ES-I3 (cell line): ENCODE measurements around the gene MUC6.

ENCODE experiments used
- H3K36me3 ChIP-seq: 2 replicates; pipeline ENCODE4 v1.6.1; 2013; ENCODE audit warnings: mild to moderate bottlenecking, low read length, control low read depth, moderate library complexity; ENCODE audit not compliant: insufficient read depth
- H3K4me1 ChIP-seq: 2 replicates; pipeline ENCODE4 v1.6.1; 2013; ENCODE audit warnings: mild to moderate bottlenecking, control low read depth, low read length; ENCODE audit not compliant: insufficient read depth
- H3K9ac ChIP-seq: 2 replicates; pipeline ENCODE4 v1.6.1; 2013; ENCODE audit warnings: low read depth, mild to moderate bottlenecking, low read length, moderate library complexity
- H3K9me3 ChIP-seq: 2 replicates; pipeline ENCODE4 v1.6.1; 2013; ENCODE audit warnings: mild to moderate bottlenecking, low read length, moderate library complexity; ENCODE audit not compliant: control insufficient read depth, insufficient read depth

MUC6 gene

DNA sequence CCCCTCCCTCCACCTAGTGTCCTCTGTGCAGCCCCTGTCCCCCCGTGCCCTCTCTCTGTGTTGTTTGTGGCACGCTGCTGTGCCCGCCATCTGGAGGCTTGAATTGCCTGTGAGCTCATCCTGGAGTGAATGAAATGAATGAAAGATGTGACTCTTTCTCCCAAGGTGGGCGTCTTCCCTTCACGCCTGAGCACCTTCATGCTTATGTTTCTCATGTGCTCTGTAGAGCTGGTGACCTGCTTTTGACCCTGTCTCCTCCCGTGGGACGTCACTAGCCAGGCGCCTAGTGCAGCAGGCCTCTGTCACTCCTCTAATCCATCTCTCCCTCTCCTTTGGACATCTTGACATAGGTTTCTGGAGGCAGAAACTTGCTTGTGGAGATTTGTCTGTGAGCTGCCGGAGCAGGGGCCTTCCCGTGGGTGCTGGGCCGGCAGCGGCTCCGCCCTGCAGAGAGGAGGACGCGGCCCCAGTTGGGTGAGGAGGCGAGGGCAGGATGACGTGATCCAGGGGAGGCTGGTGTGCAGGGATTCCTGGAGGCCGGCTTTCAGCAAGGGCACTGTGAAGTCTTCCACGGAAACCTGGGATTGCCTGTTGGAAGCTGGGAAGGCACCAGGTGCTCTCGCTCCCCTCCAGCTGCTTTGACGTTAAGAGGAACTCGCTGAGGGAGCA is 40.6 kb downstream of the MUC6 start:
- H3K9me3 ChIP-seq: no peaks in the 10 kb centered on the region
- H3K9ac ChIP-seq: no peak overlapping the region
- no peaks in the 10 kb centered on the region for H3K4me1 ChIP-seq
- peaks cover 14% of the 10 kb centered on the region for H3K36me3 ChIP-seq

DNA sequence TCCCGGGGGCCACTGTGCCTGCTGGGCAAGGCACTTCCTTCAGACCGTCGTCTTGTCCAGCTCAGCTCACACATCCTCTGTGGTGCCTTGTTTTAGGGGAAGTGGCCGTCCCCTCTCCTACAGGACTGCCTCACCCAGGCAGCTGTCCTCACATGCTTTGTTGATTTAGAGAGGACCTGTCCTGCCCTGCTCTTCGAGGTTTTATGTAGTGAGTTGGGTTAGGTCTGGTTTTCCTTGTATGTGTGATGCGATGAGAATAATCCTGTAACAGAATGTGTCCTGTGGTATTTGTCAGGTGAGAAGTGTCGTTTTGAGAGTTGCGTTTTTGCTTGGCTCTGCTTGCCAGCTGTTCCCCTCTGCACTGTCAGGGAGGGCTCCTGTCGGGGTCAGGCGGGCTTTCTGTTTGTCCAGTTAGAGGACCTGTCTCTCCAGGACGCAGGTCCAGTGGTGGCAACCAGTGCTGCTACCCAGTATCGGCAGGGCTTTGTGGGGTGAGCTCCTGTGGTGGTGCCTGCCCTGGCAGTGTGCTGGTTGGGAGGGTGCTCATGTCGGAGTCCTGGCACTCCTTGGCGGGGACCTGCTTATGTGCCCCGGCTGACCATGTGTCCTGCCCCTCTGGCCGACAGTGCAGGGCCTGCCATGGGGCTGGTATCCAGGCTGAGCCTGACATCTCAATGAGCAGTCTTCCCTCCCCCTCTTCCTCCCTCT is 41.3 kb downstream of the MUC6 start:
- Histone ChIP-seq H3K9me3 (no peaks in the 10 kb centered on the region), H3K36me3 (peaks cover 10% of the 10 kb centered on the region)

DNA sequence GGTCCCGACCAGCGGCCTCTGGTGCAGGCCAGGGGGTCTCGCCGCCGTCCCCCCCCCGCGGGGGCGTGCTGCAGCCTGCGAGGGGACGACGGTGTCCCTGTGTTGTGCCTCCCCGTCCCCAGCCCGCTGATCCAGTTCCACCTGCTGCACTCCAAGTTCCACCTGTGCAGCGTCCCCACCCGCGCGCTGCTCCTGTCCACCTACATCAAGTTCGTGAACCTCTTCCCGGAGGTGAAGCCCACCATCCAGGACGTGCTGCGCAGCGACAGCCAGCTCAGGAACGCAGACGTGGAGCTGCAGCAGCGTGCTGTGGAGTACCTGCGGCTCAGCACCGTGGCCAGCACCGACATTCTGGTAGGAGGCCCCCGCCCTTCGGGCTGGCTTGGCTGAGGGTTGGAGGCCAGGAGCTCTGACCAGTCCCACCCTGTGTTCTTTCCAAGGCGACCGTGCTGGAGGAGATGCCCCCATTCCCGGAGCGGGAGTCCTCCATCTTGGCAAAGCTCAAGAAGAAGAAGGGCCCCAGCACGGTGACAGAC is 42.8 kb downstream of the MUC6 start:
- Histone ChIP-seq H3K4me1 (no peaks in the 10 kb centered on the region), H3K9me3 (no peaks in the 10 kb centered on the region), H3K9ac (no peak overlapping the region), H3K36me3 (peaks cover 16% of the 10 kb centered on the region)

More for the DNA sequence above, 41.3 kb downstream of the MUC6 start:
- Histone ChIP-seq H3K9ac (no peak overlapping the region), H3K4me1 (no peaks in the 10 kb centered on the region)

DNA sequence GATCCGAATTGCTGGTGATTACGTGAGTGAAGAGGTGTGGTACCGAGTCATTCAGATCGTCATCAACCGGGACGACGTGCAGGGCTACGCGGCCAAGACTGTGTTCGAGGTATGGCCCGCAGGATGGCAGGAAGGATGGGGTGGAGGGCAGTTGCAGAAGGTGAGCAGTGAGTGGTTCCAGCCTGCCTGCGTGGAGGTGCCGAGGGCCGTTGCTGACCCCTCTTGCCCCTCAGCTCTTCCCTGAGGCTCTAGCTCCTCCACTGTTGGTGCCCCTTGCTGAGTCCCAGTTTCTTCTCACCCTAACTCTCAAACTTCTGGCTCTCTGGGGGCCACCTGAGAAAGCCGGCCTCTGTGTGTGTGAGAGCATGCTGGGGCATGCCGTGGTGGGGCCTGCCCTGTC is 43.9 kb downstream of the MUC6 start:
- Histone ChIP-seq H3K36me3 (peaks cover 16% of the 10 kb centered on the region), H3K4me1 (no peaks in the 10 kb centered on the region), H3K9me3 (no peaks in the 10 kb centered on the region), H3K9ac (no peak overlapping the region)

DNA sequence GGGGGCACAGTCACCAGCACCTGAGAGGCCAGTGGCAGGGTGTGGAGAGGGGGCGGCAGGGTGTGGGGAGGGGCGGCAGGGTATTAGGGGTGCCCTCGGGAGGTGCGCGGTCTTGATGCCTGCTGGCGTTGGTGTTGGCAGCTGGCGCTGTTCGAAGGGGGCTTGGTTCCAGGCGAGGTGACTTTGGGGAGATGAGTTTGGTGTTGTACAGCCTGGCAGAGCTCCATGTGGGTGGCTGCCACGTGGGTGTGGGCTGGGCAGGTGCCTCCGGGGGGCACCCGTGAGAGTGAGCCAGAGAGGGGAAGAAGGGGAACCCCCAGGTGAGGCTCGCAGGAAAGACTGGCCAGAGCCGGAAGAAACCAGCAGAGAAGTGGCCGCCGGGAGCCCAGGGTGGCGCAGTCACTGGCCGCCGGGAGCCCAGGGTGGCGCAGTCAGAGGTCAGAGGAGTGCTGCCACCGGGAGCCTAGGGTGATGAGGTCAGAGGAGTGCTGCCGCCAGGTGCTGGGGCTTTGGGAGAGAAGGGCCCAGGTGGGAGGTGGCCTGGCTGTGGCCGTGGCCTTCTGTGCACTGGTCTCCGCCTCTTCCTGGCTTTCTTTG is 44.7 kb downstream of the MUC6 start:
- H3K9me3 ChIP-seq: no peaks in the 10 kb centered on the region
- H3K36me3 ChIP-seq: peaks cover 16% of the 10 kb centered on the region
- H3K9ac ChIP-seq: no peak overlapping the region
- no peaks in the 10 kb centered on the region for H3K4me1 ChIP-seq

DNA sequence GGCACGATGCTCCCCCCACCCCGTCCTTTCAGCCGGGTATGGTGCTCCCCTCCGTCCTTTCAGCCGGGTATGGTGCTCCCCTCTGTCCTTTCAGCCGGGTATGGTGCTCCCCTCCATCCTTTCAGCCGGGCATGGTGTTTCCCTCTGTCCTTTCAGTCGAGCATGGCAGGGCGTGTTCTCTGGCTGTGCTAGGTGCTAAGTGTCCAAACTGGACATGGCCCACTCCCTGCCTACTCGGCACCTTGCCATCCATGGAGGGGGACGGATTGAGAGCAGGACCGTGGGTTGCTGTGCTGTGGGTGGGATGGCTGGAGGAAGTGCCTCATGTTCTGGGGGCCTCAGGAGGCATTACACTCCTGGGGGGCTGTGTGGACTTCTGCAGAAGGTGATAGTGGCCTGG is 45.5 kb downstream of the MUC6 start:
- Histone ChIP-seq H3K9me3 (no peaks in the 10 kb centered on the region), H3K4me1 (no peaks in the 10 kb centered on the region), H3K36me3 (peaks cover 14% of the 10 kb centered on the region), H3K9ac (no peak overlapping the region)

DNA sequence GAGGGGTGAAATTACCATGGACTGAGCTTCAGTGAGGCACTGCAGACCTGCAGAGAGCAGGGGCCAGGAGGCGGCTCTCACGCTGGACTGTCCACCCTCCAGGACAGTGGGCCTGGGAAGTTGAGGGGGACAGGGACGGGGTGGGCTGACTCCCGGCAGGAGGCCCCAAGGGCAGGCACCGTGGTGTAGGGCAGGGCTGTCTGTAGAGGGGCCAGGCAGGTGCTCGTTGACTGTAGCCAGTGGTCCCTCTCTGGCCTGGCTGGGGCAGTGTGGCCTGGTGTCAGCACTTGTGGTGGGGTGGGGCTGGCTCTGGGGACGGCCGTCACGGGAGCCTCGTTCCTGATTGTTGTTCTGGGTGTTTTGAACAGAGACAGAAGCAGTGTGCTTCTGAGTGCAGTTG is 46.4 kb downstream of the MUC6 start:
- H3K36me3 ChIP-seq: peaks cover 18% of the 10 kb centered on the region
- H3K9me3 ChIP-seq: no peaks in the 10 kb centered on the region
- no peaks in the 10 kb centered on the region for H3K4me1 ChIP-seq
- H3K9ac ChIP-seq: no peak overlapping the region

DNA sequence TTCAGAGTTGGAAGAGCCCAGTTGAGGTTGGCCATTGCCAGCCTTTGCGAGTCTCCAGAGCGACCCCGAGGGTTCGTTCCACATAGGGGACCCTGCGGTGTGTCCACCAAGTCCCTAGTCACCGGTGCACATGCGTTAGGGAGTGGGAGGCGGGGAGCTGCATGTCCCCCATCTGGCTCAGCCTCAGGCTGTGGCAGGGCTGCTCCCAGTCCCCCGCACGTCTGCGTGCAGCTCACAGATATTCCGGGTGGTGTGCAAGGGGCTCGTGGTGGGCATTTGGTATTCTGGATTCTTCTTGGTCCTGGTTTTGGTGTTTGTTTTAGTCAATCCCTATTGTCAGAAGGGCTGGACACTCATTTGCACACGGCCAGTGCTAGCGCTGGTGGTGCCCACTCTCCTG is 48.8 kb downstream of the MUC6 start:
- no peaks in the 10 kb centered on the region for H3K9me3 ChIP-seq

DNA sequence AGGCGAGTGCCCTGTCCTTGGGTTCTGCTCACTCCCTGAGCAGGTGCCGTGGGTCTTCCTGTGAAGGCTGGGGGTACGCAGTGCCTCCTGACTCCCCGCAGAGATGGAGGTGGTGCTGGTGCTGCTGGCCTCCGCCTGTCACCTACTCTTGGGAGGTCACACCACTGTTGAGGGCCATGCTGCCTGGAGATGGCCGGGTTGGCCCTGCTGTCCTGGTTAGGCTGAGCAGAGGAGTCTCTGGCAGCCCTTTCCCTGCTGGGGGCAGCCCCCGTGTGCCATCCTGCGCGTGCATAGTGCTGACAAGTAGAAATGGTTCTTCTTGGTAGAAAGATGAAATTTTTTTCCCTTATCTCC is 49.6 kb downstream of the MUC6 start:
- Histone ChIP-seq H3K36me3 (peaks cover 19% of the 10 kb centered on the region), H3K9ac (no peak overlapping the region), H3K4me1 (no peaks in the 10 kb centered on the region), H3K9me3 (no peaks in the 10 kb centered on the region)

More for the DNA sequence above, 48.8 kb downstream of the MUC6 start:
- Histone ChIP-seq H3K4me1 (no peaks in the 10 kb centered on the region), H3K9ac (no peak overlapping the region), H3K36me3 (peaks cover 14% of the 10 kb centered on the region)

DNA sequence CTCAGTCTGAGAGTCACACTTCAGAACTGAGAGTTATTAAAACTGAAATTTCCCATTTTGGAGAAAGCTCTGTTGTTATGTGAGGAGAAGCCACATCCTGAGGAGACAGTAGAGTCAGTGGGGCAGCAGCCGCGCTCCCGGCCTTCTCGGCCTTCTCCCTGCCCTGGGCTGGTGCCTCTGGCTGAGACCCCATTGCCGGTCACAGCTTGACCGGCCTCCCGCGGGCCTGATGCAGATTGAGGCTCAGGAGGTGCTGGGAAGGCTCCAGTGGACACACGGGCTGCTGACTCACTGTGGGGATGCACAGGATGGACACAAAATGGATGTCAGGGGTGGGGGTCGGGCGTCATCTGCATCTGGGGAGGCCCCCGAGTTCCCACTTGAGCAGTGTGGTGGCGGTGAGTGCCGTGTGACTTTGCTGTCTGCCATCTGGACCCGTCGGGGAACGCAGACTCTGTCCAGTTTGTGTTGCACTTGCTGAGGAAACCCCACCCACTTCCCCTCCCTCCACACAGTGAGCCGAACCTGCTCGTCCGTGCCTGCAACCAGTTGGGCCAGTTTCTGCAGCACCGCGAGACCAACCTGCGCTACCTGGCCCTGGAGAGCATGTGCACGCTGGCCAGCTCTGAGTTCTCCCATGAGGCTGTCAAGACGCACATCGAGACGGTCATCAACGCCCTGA is 50.1 kb downstream of the MUC6 start:
- Histone ChIP-seq H3K36me3 (peaks cover 22% of the 10 kb centered on the region), H3K4me1 (no peaks in the 10 kb centered on the region), H3K9ac (no peak overlapping the region), H3K9me3 (no peaks in the 10 kb centered on the region)

DNA sequence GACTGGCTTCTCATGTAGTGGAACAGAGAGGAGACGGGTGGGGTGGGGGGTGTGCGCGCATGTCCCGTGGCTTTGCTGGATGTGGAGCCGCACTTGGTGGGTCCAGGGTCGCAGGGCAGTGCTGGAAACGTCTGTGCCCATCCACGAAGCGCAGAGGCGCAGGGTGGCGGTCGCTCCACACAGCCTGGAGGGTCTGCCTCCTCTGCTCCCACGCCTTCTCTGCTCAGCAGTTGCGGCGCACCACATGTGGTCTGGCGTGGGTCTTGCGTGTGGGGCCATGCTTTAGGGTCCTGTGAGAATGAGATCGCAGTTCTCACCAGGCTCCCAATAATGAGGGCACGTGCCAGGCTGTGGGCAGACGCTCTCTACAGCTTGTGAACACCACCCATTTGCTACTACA is 50.7 kb downstream of the MUC6 start:
- Histone ChIP-seq H3K4me1 (no peaks in the 10 kb centered on the region), H3K9me3 (no peaks in the 10 kb centered on the region), H3K9ac (no peak overlapping the region), H3K36me3 (peaks cover 22% of the 10 kb centered on the region)

DNA sequence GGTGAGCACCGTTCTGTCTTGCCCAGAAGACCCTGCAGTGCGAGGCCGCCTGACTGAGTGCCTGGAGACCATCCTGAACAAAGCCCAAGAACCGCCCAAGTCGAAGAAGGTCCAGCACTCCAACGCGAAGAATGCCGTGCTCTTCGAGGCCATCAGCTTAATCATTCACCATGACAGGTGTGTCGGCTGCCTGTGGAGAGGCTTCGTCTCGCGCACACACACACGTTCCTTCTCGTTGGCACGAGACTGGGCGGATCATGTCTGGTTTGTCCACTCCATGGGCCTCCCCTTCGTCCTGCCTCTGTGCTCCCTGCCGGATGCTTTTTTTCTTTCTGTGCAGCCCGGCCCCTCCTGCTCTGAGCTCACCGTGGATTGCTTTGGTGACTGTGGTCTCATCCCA is 51.1 kb downstream of the MUC6 start:
- Histone ChIP-seq H3K9me3 (no peaks in the 10 kb centered on the region), H3K36me3 (peaks cover 22% of the 10 kb centered on the region), H3K4me1 (no peaks in the 10 kb centered on the region), H3K9ac (no peak overlapping the region)

DNA sequence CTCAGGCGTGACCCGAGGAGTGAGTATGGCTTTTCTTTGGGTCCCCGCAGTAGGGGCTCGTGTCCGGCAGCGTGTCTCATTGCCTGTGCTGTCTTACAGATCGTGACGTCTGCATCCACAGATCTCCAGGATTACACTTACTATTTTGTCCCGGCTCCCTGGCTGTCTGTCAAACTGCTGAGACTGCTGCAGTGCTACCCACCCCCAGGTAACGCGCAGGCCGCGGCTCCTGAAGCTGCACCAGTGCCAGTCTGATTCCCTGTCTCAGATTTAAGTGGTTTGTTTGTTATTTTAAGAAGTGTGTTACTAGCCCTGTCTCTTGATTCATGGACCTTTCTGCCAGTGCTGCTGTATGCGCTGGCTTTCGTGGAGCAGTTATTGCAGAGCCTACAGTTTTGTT is 52.0 kb downstream of the MUC6 start:
- Histone ChIP-seq H3K9me3 (no peaks in the 10 kb centered on the region), H3K36me3 (peaks cover 18% of the 10 kb centered on the region), H3K9ac (no peak overlapping the region), H3K4me1 (no peaks in the 10 kb centered on the region)

DNA sequence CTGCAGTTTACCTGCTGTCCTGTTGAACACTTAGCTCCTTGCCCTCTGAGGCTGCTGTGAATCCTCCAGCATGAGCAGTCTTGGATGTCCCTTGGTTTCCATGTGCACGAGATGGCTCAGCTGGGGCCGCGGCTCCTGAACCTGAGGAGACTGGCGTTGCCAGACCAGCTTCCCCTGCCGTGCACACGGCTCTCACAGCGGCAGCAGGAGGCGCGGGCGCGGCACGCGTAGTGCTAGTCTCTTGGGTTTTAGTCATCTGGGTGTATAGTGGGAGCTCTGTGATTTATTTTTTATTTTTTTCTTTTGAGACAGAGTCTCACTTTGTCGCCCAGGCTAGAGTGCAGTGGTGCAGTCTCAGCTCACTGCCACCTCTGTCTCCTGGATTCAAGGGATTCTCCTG is 54.8 kb downstream of the MUC6 start:
- H3K9ac ChIP-seq: no peak overlapping the region
- H3K36me3 ChIP-seq: peaks cover 24% of the 10 kb centered on the region
- no peaks in the 10 kb centered on the region for H3K4me1 ChIP-seq
- H3K9me3 ChIP-seq: no peaks in the 10 kb centered on the region
